Right atrium auricular region (tissue), 2 donors: ENCODE results near the gene SSR2. TPM values are rescaled to one million over a fixed set of nuclear protein-coding genes. Genes with fewer than 3 reads are reported as not detected.

ENCODE experiments used
- DNase-seq: peaks from one replicate; pipeline ENCODE4 v3.0.0-alpha.2; 2019; ENCODE audit warnings: low spot score
- H3K27ac ChIP-seq, 2 donors: fragments of 200-600 bp; sonication (generic); 1 replicate in 1 of 2; 2 replicates in 1 of 2; pipeline ENCODE4 v1.5.1; 2016 to 2019
- H3K27me3 ChIP-seq, 2 donors: fragments of 200-600 bp; sonication (generic); one replicate each; pipeline versions ENCODE4 v1.5.1 to v1.6.0; 2017 to 2019
- H3K36me3 ChIP-seq: fragments of 200-600 bp; sonication (generic); one replicate; pipeline ENCODE4 v1.5.1; 2016
- H3K4me1 ChIP-seq, 2 donors: fragments of 200-600 bp; sonication (generic); one replicate each; pipeline versions ENCODE4 v1.5.1 to v1.6.0; 2017 to 2019
- H3K4me3 ChIP-seq, 2 donors: fragments of 200-600 bp; sonication (generic); 1 replicate in 1 of 2; 2 replicates in 1 of 2; pipeline ENCODE4 v1.5.1; 2017 to 2019; ENCODE audit warnings: mild to moderate bottlenecking in 1 of 2, moderate library complexity in 1 of 2
- H3K9me3 ChIP-seq, 2 donors: fragments of 200-600 bp; sonication (generic); one replicate each; pipeline ENCODE4 v1.5.1; 2019
- total RNA-seq, 2 donors: library from RNA; depleted of rRNA; stranded (reverse); fragments of >200 nt; gene quantifications; one replicate each; pipeline ENCODE4 v1.1.0, GENCODE V29; 2016
- TF ChIP-seq, protein P1 (sequence below), 2 donors: fragments of 200-600 bp; sonication (generic); IDR thresholded peaks; one replicate each; pipeline ENCODE4 v1.5.1; 2019; ENCODE audit warnings: antibody characterized with exemption in 2 of 2

The SSR2 gene
- total RNA-seq, 2 donors from 2014 or later: 87.6 to 206 TPM

DNA sequence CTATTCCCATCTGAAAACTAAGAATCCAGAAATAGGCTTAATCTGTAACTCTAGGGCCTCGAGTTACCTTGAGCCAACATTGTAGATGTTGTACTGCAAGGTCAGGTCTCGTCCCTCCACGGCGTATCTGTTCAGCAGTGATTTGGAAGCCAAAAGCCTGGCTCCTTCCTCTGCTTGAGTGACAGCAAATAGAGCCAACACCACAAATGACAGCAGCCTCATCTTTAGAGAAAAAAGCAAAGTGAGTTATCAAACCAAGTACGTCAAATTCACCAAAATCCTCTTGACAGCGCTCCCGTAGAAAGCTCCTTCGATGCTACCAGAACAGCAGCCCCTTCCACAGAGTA, 832 bp downstream of the SSR2 start:
- TF ChIP-seq, protein P1, sequence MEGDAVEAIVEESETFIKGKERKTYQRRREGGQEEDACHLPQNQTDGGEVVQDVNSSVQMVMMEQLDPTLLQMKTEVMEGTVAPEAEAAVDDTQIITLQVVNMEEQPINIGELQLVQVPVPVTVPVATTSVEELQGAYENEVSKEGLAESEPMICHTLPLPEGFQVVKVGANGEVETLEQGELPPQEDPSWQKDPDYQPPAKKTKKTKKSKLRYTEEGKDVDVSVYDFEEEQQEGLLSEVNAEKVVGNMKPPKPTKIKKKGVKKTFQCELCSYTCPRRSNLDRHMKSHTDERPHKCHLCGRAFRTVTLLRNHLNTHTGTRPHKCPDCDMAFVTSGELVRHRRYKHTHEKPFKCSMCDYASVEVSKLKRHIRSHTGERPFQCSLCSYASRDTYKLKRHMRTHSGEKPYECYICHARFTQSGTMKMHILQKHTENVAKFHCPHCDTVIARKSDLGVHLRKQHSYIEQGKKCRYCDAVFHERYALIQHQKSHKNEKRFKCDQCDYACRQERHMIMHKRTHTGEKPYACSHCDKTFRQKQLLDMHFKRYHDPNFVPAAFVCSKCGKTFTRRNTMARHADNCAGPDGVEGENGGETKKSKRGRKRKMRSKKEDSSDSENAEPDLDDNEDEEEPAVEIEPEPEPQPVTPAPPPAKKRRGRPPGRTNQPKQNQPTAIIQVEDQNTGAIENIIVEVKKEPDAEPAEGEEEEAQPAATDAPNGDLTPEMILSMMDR (IDR thresholded peaks at IDR 0.05): no peak
- Histone ChIP-seq H3K36me3 (peaks cover 29% of the 10 kb centered on the region), H3K27ac (peak overlapping the region; percentile 87 to 91), H3K9me3 (no peaks in the 10 kb centered on the region), H3K27me3 (no peaks in the 10 kb centered on the region), H3K4me3 (peak overlapping the region; percentile 90 to 96), H3K4me1 (peaks cover 0 to 16% of the 10 kb centered on the region in 2 donors)
- no peak for DNase-seq

- no peak for DNase-seq
- H3K36me3 ChIP-seq: peaks cover 79% of the 10 kb centered on the region
- H3K27me3 ChIP-seq: no peaks in the 10 kb centered on the region
- H3K9me3 ChIP-seq: no peaks in the 10 kb centered on the region
- TF ChIP-seq, protein P1 (IDR thresholded peaks at IDR 0.05): no peak
- H3K4me3 ChIP-seq: no peak overlapping the region
- no peak overlapping the region for H3K27ac ChIP-seq
- peaks cover 0 to 7% of the 10 kb centered on the region in 2 donors for H3K4me1 ChIP-seq
These were observed 5.9 kb downstream of the SSR2 start for GRCh38 chr1:156014829-156015228.

- Histone ChIP-seq H3K36me3 (peaks cover 79% of the 10 kb centered on the region), H3K9me3 (no peaks in the 10 kb centered on the region), H3K27me3 (no peaks in the 10 kb centered on the region), H3K4me3 (no peak overlapping the region), H3K27ac (no peak overlapping the region), H3K4me1 (no peaks in the 10 kb centered on the region)
- DNase-seq: no peak
- TF ChIP-seq, protein P1 (IDR thresholded peaks at IDR 0.05): no peak
These were observed 8.5 kb downstream of the SSR2 start for GRCh38 chr1:156012051-156012817.

GRCh38 chr1:156009404-156009803, 11.3 kb downstream of the SSR2 start:
- peaks cover 61% of the 10 kb centered on the region for H3K36me3 ChIP-seq
- DNase-seq: no peak
- TF ChIP-seq, protein P1 (IDR thresholded peaks at IDR 0.05): no peak

GRCh38 chr1:156006666-156007376, 13.9 kb downstream of the SSR2 start:
- no peak for DNase-seq
- H3K4me3 ChIP-seq: no peak overlapping the region
- no peak overlapping the region for H3K27ac ChIP-seq
- peaks cover 36% of the 10 kb centered on the region for H3K36me3 ChIP-seq
- peaks cover 0 to 1% of the 10 kb centered on the region in 2 donors for H3K4me1 ChIP-seq
- H3K27me3 ChIP-seq: no peaks in the 10 kb centered on the region
- H3K9me3 ChIP-seq: no peaks in the 10 kb centered on the region
- TF ChIP-seq, protein P1 (IDR thresholded peaks at IDR 0.05): no peak

More at GRCh38 chr1:156009404-156009803, 11.3 kb downstream of the SSR2 start:
- Histone ChIP-seq H3K27ac (no peak overlapping the region), H3K4me3 (no peak overlapping the region), H3K27me3 (no peaks in the 10 kb centered on the region), H3K4me1 (no peaks in the 10 kb centered on the region), H3K9me3 (no peaks in the 10 kb centered on the region)
